ACC112 (cell line): ENCODE data around the gene PDIA2.
"Not testable (repeated sequence)": the region's sequence is repeated elsewhere in the genome, so short reads cannot be mapped to it uniquely, and the experiment has no call there.

Experiments used
- H2AFZ ChIP-seq: fragments of 200-600 bp; sonication (generic); one replicate; pipeline ENCODE4 v1.6.0; 2017; ENCODE audit warnings: antibody characterized with exemption, low read length; ENCODE audit not compliant: unreplicated experiment
- H3K27ac ChIP-seq: fragments of 200-600 bp; sonication (generic); 2 replicates; pipeline ENCODE4 v1.5.1; 2014; ENCODE audit warnings: low read depth, mild to moderate bottlenecking, antibody characterized with exemption, low read length, moderate library complexity
- H3K27me3 ChIP-seq: fragments of 200-600 bp; sonication (generic); 2 replicates; pipeline ENCODE4 v1.6.1; 2014; ENCODE audit warnings: mild to moderate bottlenecking, antibody characterized with exemption, low read length, moderate library complexity, mixed read lengths; ENCODE audit not compliant: insufficient read depth
- H3K36me3 ChIP-seq: fragments of 200-600 bp; sonication (generic); 2 replicates; pipeline ENCODE4 v1.6.1; 2016; ENCODE audit warnings: mild to moderate bottlenecking, antibody characterized with exemption, low read length, moderate library complexity, mixed read lengths; ENCODE audit not compliant: insufficient read depth
- H3K4me1 ChIP-seq: fragments of 200-600 bp; sonication (generic); one replicate; pipeline ENCODE4 v1.6.1; 2016; ENCODE audit warnings: low read length, mixed read lengths; ENCODE audit not compliant: insufficient read depth, unreplicated experiment, control insufficient read depth
- H3K4me3 ChIP-seq: fragments of 200-600 bp; sonication (generic); 2 replicates; pipeline ENCODE4 v1.5.1; 2014; ENCODE audit warnings: mild to moderate bottlenecking, low read depth, low read length
- H3K79me2 ChIP-seq: fragments of 200-600 bp; sonication (generic); one replicate; pipeline ENCODE4 v1.6.0; 2016; ENCODE audit warnings: low read length; ENCODE audit not compliant: control insufficient read depth, unreplicated experiment, insufficient read depth

The PDIA2 gene

DNA sequence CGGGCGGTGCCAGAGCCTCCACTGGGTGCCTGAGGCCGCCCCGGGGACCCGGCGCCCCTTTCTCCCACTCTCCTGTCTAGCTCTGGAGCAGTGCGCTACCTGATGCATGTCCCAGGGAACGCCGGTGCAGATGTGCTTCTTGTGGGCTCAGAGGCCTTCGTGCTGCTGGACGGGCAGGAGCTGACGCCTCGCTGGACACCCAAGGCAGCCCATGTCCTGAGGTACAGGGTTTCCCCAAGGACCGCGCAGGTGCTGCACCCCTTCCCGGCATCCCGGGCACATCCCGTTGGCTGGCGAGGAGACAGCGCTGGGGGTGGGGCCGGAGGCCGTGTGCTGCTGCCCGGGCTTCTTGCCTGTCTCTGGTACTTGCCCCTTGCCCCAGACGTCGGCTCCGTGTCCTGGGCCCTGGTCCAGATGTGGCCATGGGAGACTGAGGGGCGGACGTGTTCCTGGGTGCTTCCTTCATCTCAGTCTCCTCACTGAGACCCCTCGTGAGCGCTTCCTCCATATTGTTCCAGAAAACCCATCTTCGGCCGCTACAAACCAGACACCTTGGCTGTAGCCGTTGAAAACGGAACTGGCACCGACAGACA, 19.7 kb upstream of the PDIA2 start:
- no peak overlapping the region for H3K4me3 ChIP-seq
- H2AFZ ChIP-seq, result no peak overlapping the region
- no peak overlapping the region for H3K27ac ChIP-seq
- H3K79me2 ChIP-seq, result no peaks in the 10 kb centered on the region
- H3K36me3 ChIP-seq, result no peaks in the 10 kb centered on the region
- no peaks in the 10 kb centered on the region for H3K27me3 ChIP-seq
- H3K4me1 ChIP-seq, result no peaks in the 10 kb centered on the region

DNA sequence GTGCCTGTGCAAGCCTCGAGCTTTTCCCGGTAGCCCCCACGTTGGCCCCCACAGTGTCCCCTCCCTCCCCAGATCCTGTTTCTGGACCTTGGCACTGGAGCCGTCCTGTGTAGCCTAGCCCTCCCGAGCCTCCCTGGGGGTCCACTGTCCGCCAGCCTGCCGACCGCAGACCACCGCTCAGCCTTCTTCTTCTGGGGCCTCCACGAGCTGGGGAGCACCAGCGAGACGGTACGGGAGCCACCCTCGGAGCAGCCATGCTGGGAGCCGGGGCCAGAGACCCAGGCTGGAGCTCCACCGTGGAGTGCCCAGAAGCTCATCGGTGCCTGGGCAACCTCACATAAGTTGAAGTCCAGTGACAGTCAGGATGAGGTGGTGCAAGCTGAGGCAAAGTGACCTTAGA, 19.0 kb upstream of the PDIA2 start:
- Histone ChIP-seq H3K4me1 (no peaks in the 10 kb centered on the region), H3K79me2 (no peaks in the 10 kb centered on the region), H3K27ac (no peak overlapping the region), H2AFZ (no peak overlapping the region), H3K4me3 (no peak overlapping the region), H3K36me3 (no peaks in the 10 kb centered on the region), H3K27me3 (no peaks in the 10 kb centered on the region)

DNA sequence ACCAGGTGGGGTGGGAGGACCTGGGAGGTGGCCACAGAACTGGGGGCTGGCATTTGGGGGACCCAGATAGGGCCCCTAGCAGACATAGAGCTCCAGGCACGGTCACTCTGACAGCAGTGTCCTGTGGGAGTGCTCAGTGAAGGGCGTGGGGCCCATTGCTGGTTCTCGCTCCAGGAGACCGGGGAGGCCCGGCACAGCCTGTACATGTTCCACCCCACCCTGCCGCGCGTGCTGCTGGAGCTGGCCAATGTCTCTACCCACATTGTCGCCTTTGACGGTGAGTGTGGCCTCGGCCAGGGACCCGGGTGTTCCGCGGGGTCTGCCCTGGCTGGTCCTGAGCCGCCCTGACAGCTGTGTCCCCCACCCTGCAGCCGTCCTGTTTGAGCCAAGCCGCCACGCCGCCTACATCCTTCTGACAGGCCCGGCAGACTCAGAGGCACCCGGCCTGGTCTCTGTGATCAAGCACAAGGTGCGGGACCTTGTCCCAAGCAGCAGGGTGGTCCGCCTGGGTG, 18.5 kb upstream of the PDIA2 start:
- H3K4me1 ChIP-seq, result no peaks in the 10 kb centered on the region
- H3K79me2 ChIP-seq, result no peaks in the 10 kb centered on the region
- H3K27ac ChIP-seq, result no peak overlapping the region
- H3K4me3 ChIP-seq, result no peak overlapping the region
- H3K36me3 ChIP-seq, result no peaks in the 10 kb centered on the region
- H3K27me3 ChIP-seq, result no peaks in the 10 kb centered on the region
- no peak overlapping the region for H2AFZ ChIP-seq

DNA sequence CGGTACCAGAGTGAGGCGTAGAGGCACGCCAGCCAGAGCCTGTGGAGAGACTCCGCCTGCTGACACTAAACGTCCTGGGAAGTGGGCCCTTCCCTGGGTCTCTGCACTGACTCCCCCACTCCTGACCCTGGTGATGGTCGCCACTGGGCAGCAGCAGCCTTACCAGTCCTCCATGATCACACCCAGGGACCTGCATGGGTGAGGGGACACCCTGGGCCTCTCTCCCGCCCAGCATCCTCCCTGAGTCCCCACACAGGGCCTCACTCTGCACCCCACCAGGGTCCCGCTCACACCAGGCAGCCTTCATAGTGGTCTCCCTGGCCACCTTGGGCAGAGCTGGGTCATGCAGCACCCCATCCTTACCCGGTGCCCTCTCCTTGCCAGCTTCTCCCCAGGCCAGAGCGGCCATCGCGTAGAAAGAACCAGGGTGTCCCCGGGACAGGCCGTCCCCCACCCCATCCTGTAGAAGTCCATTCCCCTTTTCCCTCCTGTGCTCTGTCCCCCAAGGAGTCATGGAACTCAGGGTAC, 17.9 kb upstream of the PDIA2 start:
- Histone ChIP-seq H3K36me3 (no peaks in the 10 kb centered on the region), H3K4me1 (no peaks in the 10 kb centered on the region), H3K27me3 (no peaks in the 10 kb centered on the region), H3K79me2 (no peaks in the 10 kb centered on the region), H3K4me3 (no peak overlapping the region), H2AFZ (no peak overlapping the region), H3K27ac (no peak overlapping the region)

DNA sequence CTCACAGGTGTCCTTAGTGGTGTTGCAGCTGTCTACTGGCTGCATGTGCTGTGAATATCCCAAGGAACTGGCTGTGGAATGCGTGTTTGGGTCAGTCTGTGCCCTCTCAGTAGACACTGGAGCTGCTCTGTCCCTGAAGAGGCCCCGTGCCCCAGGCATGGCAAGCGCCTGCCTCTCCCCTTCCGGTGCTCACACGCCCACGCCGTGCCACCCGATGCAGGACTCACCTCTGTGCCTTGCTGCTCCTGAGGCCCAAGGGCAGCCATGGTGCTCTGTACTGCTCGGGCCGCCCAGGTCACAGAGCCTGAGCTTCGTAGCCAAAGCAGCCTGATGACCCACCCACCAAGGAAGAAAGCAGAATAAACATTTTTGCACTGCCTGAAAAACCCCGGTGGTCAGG, 17.3 kb upstream of the PDIA2 start:
- H3K36me3 ChIP-seq, result no peaks in the 10 kb centered on the region
- H2AFZ ChIP-seq, result no peak overlapping the region

DNA sequence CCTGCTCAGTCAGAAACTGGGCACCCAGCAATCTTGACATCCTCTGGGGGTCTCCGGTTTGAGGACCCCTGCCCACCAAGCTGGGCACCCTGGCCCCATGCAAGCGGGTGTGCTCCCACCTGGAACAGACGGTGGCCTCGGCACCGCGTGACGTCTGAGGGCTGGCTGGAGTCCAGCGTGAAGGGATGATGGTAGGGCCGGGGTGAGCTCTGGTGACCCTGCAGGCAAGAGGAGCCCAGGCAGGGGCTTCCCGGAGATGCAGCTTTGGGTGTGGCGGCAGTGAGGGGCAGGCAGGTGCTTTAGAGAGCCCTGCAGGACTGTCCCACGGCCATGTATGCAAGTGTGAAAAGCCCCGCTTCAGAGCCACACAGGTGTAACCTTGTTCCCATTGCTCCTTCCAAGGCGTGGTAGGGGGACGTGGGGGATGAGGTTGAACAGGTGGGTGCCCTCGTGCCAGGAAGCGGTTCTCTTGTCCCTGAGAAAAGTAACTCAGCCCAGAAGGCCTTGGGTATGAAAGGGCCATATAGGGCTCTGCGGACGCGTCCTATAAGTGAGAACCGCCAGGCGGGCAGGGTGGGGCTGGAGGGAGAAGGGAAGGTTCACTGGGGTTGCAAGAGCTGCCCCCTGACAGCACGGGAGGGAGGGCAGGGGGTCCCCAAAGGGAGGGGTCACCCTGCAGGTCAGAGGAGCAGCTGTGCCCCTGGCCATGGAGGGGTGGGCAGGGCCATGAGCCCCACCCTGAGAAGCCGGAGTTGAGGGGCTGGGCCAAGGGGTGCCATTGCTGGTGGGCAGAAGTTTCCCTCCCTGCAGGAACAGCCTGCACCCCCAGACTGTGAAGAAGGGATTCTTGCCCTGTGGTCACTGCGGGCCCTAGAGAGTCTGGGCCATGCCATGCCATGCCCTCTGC, 16.5 kb upstream of the PDIA2 start:
- Histone ChIP-seq H3K27me3 (no peaks in the 10 kb centered on the region), H3K4me3 (no peak overlapping the region), H3K79me2 (no peaks in the 10 kb centered on the region), H3K27ac (no peak overlapping the region), H2AFZ (no peak overlapping the region), H3K4me1 (no peaks in the 10 kb centered on the region), H3K36me3 (no peaks in the 10 kb centered on the region)

More for the DNA sequence above, 17.3 kb upstream of the PDIA2 start:
- Histone ChIP-seq H3K27ac (no peak overlapping the region), H3K4me3 (no peak overlapping the region), H3K4me1 (no peaks in the 10 kb centered on the region), H3K27me3 (no peaks in the 10 kb centered on the region), H3K79me2 (no peaks in the 10 kb centered on the region)

DNA sequence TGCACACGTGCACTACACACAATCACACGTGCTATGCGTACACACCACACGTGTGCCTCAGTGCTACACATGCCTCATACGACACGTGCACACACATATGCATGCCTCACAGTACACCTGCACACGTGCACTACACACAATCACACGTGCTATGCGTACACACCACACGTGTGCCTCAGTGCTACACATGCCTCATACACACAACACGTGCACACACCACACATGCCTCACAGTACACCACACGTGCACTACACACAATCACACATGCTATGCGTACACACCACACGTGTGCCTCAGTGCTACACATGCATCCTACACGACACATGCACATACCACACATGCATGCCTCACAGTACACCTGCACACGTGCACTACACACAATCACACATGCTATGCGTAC, 15.4 kb upstream of the PDIA2 start:
- not testable (repeated sequence) for H3K79me2 ChIP-seq, H3K27ac ChIP-seq, H3K27me3 ChIP-seq, H3K4me3 ChIP-seq, H3K4me1 ChIP-seq, H3K36me3 ChIP-seq, H2AFZ ChIP-seq

DNA sequence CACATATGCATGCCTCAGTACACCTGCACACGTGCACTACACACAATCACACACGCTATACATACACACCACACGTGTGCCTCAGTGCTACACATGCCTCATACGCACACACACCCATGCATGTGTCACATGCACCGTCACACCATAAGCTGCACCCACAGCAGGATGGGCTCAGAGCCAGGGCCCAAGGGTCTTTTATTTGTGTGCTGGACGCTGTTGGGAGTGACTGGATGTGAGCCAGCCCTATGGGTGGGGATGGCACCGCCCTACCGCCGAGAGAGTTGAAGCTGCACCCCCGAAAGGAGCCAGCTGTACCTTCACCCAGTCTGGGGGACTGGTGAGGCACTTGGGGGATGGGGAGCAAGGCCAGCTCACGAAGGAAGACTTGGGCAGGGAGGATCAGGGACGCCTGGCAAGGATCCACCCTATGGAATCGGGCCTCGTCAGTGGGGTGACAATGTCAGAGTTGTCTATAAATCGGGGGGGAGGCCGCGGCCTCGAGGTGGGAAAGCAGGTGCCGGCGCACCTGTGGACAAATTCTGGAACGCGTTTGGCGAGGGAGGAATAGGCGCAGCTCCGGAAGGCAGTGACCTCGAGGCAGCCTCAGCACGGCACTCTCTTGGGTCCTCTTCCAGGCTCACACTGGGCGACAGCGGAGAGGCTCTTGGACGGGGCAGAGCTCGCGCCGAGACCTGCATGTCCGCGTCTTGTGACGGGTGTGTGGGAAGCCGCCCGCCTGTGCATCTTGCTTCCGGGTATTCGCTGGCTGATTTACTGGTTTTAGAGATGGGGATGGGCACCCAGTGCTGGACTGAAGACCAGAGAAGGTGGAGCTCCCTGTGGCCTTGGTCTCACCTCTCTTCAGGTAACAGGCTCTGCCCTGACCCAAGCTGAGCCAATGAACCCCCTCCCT, 14.6 kb upstream of the PDIA2 start:
- no peaks in the 10 kb centered on the region for H3K79me2 ChIP-seq
- H3K4me3 ChIP-seq, result no peak overlapping the region
- H3K27me3 ChIP-seq, result no peaks in the 10 kb centered on the region
- no peak overlapping the region for H3K27ac ChIP-seq
- no peaks in the 10 kb centered on the region for H3K4me1 ChIP-seq
- H3K36me3 ChIP-seq, result no peaks in the 10 kb centered on the region
- no peak overlapping the region for H2AFZ ChIP-seq

DNA sequence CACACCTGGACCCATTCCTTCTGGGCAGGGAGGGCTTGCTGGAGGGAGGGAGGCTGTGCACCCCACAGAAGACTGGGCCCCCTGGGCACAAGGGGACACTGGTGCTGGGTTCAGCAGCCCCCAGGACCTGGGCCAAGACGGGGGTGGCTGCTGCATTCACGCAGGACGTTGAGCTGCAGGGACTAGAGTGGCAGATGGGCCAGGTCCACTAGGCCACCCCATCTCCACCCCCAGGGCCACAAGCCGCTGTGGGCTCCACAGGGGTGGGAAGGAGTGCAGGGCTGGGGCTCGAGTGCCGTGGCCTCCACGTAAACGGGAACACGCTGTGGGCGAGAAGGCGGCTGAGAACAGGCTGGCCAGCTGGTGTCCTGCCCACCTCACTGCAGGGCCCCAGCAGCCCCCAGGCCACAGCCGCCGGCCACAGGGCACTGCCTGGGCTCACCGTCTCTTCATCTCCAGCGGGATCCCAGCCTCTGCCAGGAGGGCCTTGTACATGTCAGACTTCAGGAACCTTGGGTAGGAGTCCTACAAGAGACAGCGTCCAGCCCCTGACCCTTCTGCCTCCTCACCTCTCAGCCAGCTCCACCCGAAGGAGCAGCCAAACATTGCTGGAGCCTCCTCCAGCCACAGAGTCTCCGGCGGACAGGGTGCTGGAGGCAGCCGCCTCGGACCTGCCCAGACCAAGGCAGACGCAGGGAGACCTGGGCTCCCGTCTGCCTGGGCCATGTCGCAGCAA, 13.7 kb upstream of the PDIA2 start:
- H3K27me3 ChIP-seq, result no peaks in the 10 kb centered on the region
- H3K27ac ChIP-seq, result no peak overlapping the region
- no peak overlapping the region for H3K4me3 ChIP-seq
- no peak overlapping the region for H2AFZ ChIP-seq
- no peaks in the 10 kb centered on the region for H3K4me1 ChIP-seq
- no peaks in the 10 kb centered on the region for H3K36me3 ChIP-seq
- no peaks in the 10 kb centered on the region for H3K79me2 ChIP-seq
